Neural progenitor cell (in vitro differentiated cells): ENCODE results near the gene CEP131. TPM values are rescaled to one million over a fixed set of nuclear protein-coding genes. Genes with fewer than 3 reads are reported as not detected.

Experiments
- DNase-seq: peaks from one replicate; pipeline ENCODE4 v3.0.0-alpha.2; 2016; ENCODE audit warnings: low spot score
- H2AFZ ChIP-seq: fragments of 200-600 bp; sonication (generic); replicated peaks from 2 replicates; pipeline ENCODE4 v1.6.1; 2016; ENCODE audit warnings: antibody characterized with exemption
- H3F3A ChIP-seq: fragments of 200-600 bp; sonication (generic); 2 replicates; pipeline ENCODE4 v1.6.1; 2016; ENCODE audit warnings: antibody characterized with exemption, low read depth
- H3K27ac ChIP-seq: fragments of 200-600 bp; sonication (generic); 2 replicates; pipeline ENCODE4 v1.5.1; 2016; ENCODE audit warnings: mild to moderate bottlenecking
- H3K27me3 ChIP-seq: fragments of 200-600 bp; sonication (generic); 2 replicates; pipeline ENCODE4 v1.6.1; 2016; ENCODE audit warnings: mild to moderate bottlenecking, moderate library complexity
- H3K36me3 ChIP-seq: fragments of 200-600 bp; sonication (generic); 2 replicates; pipeline ENCODE4 v1.5.1; 2016
- H3K4me1 ChIP-seq: fragments of 200-600 bp; sonication (generic); 2 replicates; pipeline ENCODE4 v1.6.1; 2016; ENCODE audit warnings: mixed run types
- H3K4me2 ChIP-seq: fragments of 200-600 bp; sonication (generic); 2 replicates; pipeline ENCODE4 v1.6.1; 2016
- H3K4me3 ChIP-seq: fragments of 200-600 bp; sonication (generic); 2 replicates; pipeline ENCODE4 v1.5.1; 2016
- H3K79me2 ChIP-seq: fragments of 200-600 bp; sonication (generic); 2 replicates; pipeline ENCODE4 v1.6.1; 2016; ENCODE audit warnings: low read depth
- H3K9ac ChIP-seq: fragments of 200-600 bp; sonication (generic); 2 replicates; pipeline ENCODE4 v1.6.1; 2016
- H3K9me3 ChIP-seq: fragments of 200-600 bp; sonication (generic); 2 replicates; pipeline ENCODE4 v1.5.1; 2016; ENCODE audit warnings: low read depth
- H4K20me1 ChIP-seq: fragments of 200-600 bp; sonication (generic); 2 replicates; pipeline ENCODE4 v1.6.1; 2016; ENCODE audit warnings: low read depth
- H3K27ac Mint-ChIP-seq: 3 replicates; pipeline ENCODE4 v1.8.0; 2021; ENCODE audit warnings: mixed read lengths
- H3K27me3 Mint-ChIP-seq: 2 replicates; pipeline ENCODE4 v1.8.0; 2022; ENCODE audit warnings: low read depth, mild to moderate bottlenecking, inconsistent platforms, moderate library complexity, mixed read lengths; ENCODE audit not compliant: insufficient read depth
- H3K36me3 Mint-ChIP-seq: 3 replicates; pipeline ENCODE4 v1.8.0; 2021; ENCODE audit warnings: mixed read lengths
- H3K4me1 Mint-ChIP-seq: 3 replicates; pipeline ENCODE4 v1.8.0; 2021; ENCODE audit warnings: mixed read lengths
- H3K4me3 Mint-ChIP-seq: 3 replicates; pipeline ENCODE4 v1.8.0; 2021; ENCODE audit warnings: mild to moderate bottlenecking, moderate library complexity, mixed read lengths
- H3K9me3 Mint-ChIP-seq: 3 replicates; pipeline ENCODE4 v1.8.0; 2020; ENCODE audit warnings: mixed read lengths
- EZH2 ChIP-seq: fragments of 200-600 bp; sonication (generic); IDR thresholded peaks from 2 replicates; pipeline ENCODE4 v1.6.1; 2017; ENCODE audit warnings: antibody characterized with exemption, mild to moderate bottlenecking, moderate library complexity
- EZH2phosphoT487 ChIP-seq: fragments of 200-600 bp; sonication (generic); IDR thresholded peaks from 2 replicates; pipeline ENCODE4 v1.6.1; 2017; ENCODE audit warnings: antibody characterized with exemption
- total RNA-seq: library from RNA; depleted of rRNA; stranded (reverse); fragments of >200 nt; gene quantifications from 2 replicates; pipeline ENCODE4 v1.2.3, GENCODE V29; 2015; ENCODE audit warnings: low replicate concordance
- TF ChIP-seq, protein P1 (sequence below): fragments of 200-600 bp; sonication (generic); IDR thresholded peaks from 2 replicates; pipeline ENCODE4 v1.5.1; 2017; ENCODE audit warnings: antibody characterized with exemption, mild to moderate bottlenecking

The CEP131 gene
- total RNA-seq, 1 donor from 2014 or later, result 7.7 TPM

DNA sequence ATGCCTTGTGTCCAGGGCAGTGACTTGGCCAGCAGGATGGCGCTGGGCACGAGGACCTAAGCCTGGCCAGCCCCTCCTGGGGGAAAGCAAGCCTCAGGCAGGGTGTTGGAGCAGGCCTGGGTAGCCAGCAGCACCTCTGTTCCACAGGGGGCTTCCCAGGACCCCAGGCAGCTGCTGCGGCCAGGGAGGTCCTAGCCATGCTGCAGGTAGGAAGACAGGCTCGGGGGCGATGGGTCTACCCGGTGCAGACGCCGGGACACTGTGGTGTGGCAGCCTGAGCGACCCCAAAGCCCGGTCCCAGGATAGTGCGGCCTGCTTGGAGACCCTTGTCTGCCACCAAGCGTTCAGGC, 34.3 kb downstream of the CEP131 start:
- H3K36me3 ChIP-seq, result no peaks in the 10 kb centered on the region
- Mint-ChIP-seq H3K36me3 (no peaks in the 10 kb centered on the region), H3K27me3 (peaks cover 7% of the 10 kb centered on the region)

DNA sequence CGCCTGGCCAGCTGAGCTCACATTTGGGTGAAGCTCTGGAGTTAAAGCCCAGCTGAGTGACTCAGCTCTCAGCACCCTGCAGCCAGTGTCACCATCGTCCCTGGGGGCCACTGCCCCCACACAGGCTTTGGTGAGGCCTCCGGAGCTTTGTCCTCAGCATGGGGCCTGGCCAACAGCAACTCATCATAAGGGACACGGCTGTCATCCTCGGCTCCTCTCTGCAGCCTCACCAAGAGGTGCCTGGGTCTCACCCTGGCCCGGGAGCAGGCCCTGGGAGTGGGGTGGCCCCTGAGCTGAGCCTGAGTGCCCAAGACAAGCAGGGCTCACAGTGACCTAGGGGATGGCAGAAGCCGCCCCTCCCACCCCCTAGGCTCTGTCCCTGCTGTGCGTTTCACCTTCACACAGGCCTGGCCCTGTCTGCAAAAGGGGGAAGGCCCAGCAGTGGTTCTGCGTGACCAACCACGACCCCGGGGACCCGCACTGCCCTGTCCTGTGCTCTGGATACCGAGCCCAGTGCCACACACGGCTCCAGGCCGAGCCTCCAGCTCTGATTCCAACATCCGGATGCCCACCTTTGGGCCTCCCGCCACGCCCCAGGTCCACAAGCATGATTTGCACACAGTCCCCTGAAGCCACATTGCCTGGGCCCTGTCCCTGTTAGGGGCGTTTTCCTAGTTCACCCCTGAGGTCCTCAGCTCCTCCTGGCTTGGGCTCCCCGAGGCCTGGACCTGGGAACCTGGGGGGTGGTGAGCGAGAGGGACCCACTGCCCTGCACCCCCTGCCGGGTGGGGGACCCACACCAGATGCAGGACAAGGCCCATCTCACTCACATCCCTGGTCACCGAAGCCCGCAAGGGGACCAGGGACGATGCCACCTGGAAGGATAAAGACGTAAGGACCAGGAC, 34.9 kb downstream of the CEP131 start:
- H3K9me3 Mint-ChIP-seq, result no peaks in the 10 kb centered on the region
- no peaks in the 10 kb centered on the region for H4K20me1 ChIP-seq

More for the DNA sequence above, 34.3 kb downstream of the CEP131 start:
- TF ChIP-seq EZH2phosphoT487 (no peak), EZH2 (no peak)
- TF ChIP-seq, protein P1, sequence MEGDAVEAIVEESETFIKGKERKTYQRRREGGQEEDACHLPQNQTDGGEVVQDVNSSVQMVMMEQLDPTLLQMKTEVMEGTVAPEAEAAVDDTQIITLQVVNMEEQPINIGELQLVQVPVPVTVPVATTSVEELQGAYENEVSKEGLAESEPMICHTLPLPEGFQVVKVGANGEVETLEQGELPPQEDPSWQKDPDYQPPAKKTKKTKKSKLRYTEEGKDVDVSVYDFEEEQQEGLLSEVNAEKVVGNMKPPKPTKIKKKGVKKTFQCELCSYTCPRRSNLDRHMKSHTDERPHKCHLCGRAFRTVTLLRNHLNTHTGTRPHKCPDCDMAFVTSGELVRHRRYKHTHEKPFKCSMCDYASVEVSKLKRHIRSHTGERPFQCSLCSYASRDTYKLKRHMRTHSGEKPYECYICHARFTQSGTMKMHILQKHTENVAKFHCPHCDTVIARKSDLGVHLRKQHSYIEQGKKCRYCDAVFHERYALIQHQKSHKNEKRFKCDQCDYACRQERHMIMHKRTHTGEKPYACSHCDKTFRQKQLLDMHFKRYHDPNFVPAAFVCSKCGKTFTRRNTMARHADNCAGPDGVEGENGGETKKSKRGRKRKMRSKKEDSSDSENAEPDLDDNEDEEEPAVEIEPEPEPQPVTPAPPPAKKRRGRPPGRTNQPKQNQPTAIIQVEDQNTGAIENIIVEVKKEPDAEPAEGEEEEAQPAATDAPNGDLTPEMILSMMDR, result no peak
- no peak overlapping the region for H3K4me2 ChIP-seq
- Mint-ChIP-seq H3K9me3 (no peaks in the 10 kb centered on the region), H3K27ac (no peak overlapping the region), H3K4me1 (no peaks in the 10 kb centered on the region), H3K4me3 (no peak overlapping the region)
- no peaks in the 10 kb centered on the region for H3K79me2 ChIP-seq
- peaks cover 5% of the 10 kb centered on the region for H3F3A ChIP-seq
- H3K4me3 ChIP-seq, result no peak overlapping the region
- H3K27me3 ChIP-seq, result no peaks in the 10 kb centered on the region
- no peaks in the 10 kb centered on the region for H3K9me3 ChIP-seq
- peaks cover 8% of the 10 kb centered on the region for H3K4me1 ChIP-seq
- H2AFZ ChIP-seq, result no peak overlapping the region
- no peak overlapping the region for H3K27ac ChIP-seq
- no peak overlapping the region for H3K9ac ChIP-seq
- no peaks in the 10 kb centered on the region for H4K20me1 ChIP-seq
- no peak for DNase-seq

DNA sequence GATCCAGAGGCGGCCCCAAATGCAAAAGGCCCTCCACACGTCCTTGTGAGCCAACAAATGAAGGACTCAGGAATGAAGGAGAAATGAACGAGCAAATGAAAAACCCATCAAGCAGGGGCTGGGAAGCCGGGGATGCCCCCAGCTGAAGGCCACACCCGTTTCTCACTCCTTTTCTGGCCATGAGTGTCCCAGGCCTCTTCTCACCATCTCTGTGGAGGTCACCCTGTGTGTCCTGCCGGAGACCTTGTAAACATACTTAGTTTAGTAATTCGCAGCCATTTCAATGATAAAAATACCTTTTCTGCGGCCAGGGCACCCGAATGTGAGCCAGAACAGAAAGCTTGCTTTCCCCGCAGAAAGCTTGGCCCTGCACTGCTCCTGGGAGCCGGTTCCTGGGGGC, 35.6 kb downstream of the CEP131 start:
- no peak for TF ChIP-seq EZH2
- TF ChIP-seq EZH2phosphoT487, result no peak
- TF ChIP-seq, protein P1, result no peak
- Mint-ChIP-seq H3K27me3 (peaks cover 7% of the 10 kb centered on the region), H3K36me3 (no peaks in the 10 kb centered on the region), H3K9me3 (no peaks in the 10 kb centered on the region), H3K4me1 (no peaks in the 10 kb centered on the region), H3K27ac (no peak overlapping the region), H3K4me3 (no peak overlapping the region)
- no peaks in the 10 kb centered on the region for H3K9me3 ChIP-seq
- H3K4me3 ChIP-seq, result no peak overlapping the region
- H3K79me2 ChIP-seq, result no peaks in the 10 kb centered on the region
- H3K27me3 ChIP-seq, result no peaks in the 10 kb centered on the region
- H3K36me3 ChIP-seq, result no peaks in the 10 kb centered on the region
- no peaks in the 10 kb centered on the region for H4K20me1 ChIP-seq
- peaks cover 5% of the 10 kb centered on the region for H3F3A ChIP-seq
- peaks cover 8% of the 10 kb centered on the region for H3K4me1 ChIP-seq
- no peak for DNase-seq
- no peak overlapping the region for H3K27ac ChIP-seq
- no peak overlapping the region for H3K4me2 ChIP-seq
- no peak overlapping the region for H3K9ac ChIP-seq
- no peak overlapping the region for H2AFZ ChIP-seq

More for the DNA sequence above, 34.9 kb downstream of the CEP131 start:
- no peak overlapping the region for H2AFZ ChIP-seq
- H3K4me1 Mint-ChIP-seq, result no peaks in the 10 kb centered on the region
- peaks cover 5% of the 10 kb centered on the region for H3F3A ChIP-seq
- H3K36me3 Mint-ChIP-seq, result no peaks in the 10 kb centered on the region
- no peaks in the 10 kb centered on the region for H3K27me3 ChIP-seq
- TF ChIP-seq EZH2phosphoT487 (no peak), EZH2 (no peak)
- no peak overlapping the region for H3K4me3 Mint-ChIP-seq
- H3K79me2 ChIP-seq, result no peaks in the 10 kb centered on the region
- H3K27ac ChIP-seq, result no peak overlapping the region
- peaks cover 7% of the 10 kb centered on the region for H3K27me3 Mint-ChIP-seq
- no peak overlapping the region for H3K27ac Mint-ChIP-seq
- H3K4me2 ChIP-seq, result no peak overlapping the region
- H3K4me3 ChIP-seq, result no peak overlapping the region
- no peak overlapping the region for H3K9ac ChIP-seq
- no peaks in the 10 kb centered on the region for H3K9me3 ChIP-seq
- H3K36me3 ChIP-seq, result no peaks in the 10 kb centered on the region
- DNase-seq, result no peak
- H3K4me1 ChIP-seq, result peaks cover 8% of the 10 kb centered on the region

DNA sequence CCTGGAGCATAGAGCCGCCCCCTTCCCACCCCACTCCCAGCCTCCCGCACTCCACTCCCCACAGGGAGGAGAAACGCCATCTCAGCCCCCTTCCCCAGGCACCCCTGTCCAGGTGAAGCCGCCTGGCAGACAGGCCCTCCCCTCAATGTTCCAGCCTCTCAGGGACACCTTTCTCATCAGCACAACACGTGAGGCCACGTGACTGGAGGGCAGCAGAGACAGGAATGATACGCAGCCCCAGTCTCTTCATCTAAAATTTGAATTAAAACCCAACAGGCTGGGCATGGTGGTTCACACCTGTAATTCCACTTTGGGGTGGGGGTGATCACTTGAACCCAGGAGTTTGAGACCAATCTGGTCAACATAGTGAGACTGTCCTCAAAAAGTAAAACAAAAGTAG, 36.6 kb downstream of the CEP131 start:
- Mint-ChIP-seq H3K27me3 (peaks cover 7% of the 10 kb centered on the region), H3K36me3 (no peaks in the 10 kb centered on the region), H3K9me3 (no peaks in the 10 kb centered on the region), H3K4me3 (no peak overlapping the region), H3K27ac (no peak overlapping the region), H3K4me1 (no peaks in the 10 kb centered on the region)
- no peak for DNase-seq
- Histone ChIP-seq H3F3A (peaks cover 5% of the 10 kb centered on the region), H3K4me3 (no peak overlapping the region), H3K79me2 (no peaks in the 10 kb centered on the region), H3K27ac (no peak overlapping the region), H3K36me3 (no peaks in the 10 kb centered on the region), H3K4me2 (no peak overlapping the region), H3K9ac (no peak overlapping the region), H3K4me1 (peaks cover 8% of the 10 kb centered on the region), H3K9me3 (no peaks in the 10 kb centered on the region), H2AFZ (no peak overlapping the region), H4K20me1 (no peaks in the 10 kb centered on the region), H3K27me3 (no peaks in the 10 kb centered on the region)
- TF ChIP-seq EZH2phosphoT487 (no peak), EZH2 (no peak)
- TF ChIP-seq, protein P1, result no peak
